AG09309 (cell line): ENCODE results near the gene SLC19A3.
A peak's percentile ranks its signal among the peaks of the same experiment; 100 is the strongest.
"Not testable (repeated sequence)": the region's sequence is repeated elsewhere in the genome, so short reads cannot be mapped to it uniquely, and the experiment has no call there.

Experiments
- DNase-seq: peaks from one replicate; pipeline ENCODE4 v3.0.0-alpha.2; 2010; ENCODE audit warnings: low read depth
- H3K4me3 ChIP-seq: 2 replicates; pipeline ENCODE4 v1.5.1; 2011; ENCODE audit warnings: mild to moderate bottlenecking, low read depth, low read length, moderate library complexity; ENCODE audit not compliant: control insufficient read depth
- TF ChIP-seq, protein P1 (sequence below): IDR thresholded peaks from 2 replicates; pipeline ENCODE4 v1.5.1; 2011; ENCODE audit warnings: mild to moderate bottlenecking, low read depth, low read length, inconsistent platforms; ENCODE audit not compliant: insufficient read depth, control insufficient read depth; ENCODE audit errors: missing control alignments

SLC19A3 gene

DNA sequence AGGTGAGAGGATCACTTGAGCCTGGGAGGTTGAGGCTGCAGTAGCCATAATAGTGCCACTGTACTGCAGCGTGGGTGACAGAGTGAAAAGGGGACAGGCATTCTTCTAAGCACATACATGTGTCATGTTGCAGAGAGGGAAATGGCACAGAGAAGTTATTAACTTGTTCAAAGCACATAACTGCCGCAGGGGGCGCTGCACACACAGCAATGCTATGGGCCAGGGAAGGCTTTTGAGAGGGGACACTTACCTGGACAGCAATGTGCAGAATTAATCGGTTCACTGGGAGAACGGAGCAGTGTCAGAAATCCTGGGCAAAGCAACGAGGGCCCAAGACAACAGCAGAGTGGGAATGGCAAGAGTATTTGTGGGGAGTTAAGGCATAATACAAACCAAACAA, 30.3 kb upstream of the SLC19A3 start:
- TF ChIP-seq, protein P1, sequence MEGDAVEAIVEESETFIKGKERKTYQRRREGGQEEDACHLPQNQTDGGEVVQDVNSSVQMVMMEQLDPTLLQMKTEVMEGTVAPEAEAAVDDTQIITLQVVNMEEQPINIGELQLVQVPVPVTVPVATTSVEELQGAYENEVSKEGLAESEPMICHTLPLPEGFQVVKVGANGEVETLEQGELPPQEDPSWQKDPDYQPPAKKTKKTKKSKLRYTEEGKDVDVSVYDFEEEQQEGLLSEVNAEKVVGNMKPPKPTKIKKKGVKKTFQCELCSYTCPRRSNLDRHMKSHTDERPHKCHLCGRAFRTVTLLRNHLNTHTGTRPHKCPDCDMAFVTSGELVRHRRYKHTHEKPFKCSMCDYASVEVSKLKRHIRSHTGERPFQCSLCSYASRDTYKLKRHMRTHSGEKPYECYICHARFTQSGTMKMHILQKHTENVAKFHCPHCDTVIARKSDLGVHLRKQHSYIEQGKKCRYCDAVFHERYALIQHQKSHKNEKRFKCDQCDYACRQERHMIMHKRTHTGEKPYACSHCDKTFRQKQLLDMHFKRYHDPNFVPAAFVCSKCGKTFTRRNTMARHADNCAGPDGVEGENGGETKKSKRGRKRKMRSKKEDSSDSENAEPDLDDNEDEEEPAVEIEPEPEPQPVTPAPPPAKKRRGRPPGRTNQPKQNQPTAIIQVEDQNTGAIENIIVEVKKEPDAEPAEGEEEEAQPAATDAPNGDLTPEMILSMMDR, result peak; percentile 11
- H3K4me3 ChIP-seq, result no peak overlapping the region
- no peak for DNase-seq

DNA sequence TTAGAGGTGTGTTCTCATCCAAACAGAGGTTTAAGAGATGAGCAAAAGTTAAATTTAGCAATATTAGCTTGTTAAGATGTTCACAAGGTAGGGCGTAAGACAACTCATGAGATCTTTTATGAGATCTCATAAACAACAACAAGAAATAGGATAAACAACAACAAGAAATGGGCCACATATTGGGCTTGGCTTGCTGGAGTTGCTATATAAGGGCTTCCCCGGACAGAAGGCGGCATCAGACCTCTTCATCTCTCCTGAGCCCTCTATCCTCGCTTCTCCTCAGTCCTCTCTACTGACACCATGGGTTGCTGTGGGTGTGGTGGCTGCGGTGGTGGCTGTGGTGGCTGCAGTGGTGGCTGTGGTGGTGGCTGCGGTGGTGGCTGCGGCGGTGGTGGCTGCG, 27.8 kb upstream of the SLC19A3 start, which contains the start of gene SCYGR8:
TSS of gene SCYGR8 (plus strand) at position 301 of the 400 bp plus-strand sequence. CDS start at position 301, 0 bp downstream.
- no peak for DNase-seq
- TF ChIP-seq, protein P1, result no peak
- H3K4me3 ChIP-seq, result no peak within 1 kb of the TSS

DNA sequence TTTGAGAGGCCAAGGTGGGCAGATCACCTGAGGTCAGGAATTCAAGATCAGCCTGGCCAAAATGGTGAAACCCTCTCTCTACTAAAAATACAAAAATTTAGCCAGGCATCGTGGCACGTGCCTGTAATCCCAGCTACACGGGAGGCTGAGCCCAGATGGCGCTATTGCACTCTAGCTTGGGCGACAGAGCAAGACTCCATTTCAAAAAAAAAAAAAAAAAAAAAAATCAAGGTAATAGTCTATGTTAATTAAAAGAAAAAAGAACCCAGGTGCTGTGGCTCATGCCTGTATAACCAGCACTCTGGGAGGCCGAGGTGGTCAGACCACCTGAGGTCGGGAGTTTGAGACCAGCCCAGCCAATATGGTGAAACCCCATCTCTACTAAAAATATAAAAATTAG, 22.9 kb upstream of the SLC19A3 start:
- not testable (repeated sequence) for H3K4me3 ChIP-seq, DNase-seq

DNA sequence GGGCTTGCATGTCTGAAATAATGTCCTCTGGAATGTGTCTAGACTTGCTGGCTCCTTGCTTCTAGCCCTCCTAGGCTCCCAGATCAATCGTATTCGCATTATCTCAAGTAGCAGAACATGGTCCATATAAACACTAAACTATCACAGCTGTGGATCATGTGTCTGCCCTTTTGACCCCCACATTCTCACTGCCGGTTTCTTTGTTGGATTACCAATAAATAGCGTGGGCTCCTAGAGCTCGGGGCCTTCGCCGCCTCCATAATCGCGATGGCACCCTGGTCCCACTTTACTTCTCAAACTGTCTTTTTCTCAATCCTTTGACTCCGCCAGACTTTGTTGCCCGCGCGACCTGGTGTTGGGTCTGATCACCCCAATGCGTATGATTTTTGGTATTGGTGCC, 21.5 kb upstream of the SLC19A3 start:
- TF ChIP-seq, protein P1, result no peak
- H3K4me3 ChIP-seq, result no peak overlapping the region
- DNase-seq, result no peak

DNA sequence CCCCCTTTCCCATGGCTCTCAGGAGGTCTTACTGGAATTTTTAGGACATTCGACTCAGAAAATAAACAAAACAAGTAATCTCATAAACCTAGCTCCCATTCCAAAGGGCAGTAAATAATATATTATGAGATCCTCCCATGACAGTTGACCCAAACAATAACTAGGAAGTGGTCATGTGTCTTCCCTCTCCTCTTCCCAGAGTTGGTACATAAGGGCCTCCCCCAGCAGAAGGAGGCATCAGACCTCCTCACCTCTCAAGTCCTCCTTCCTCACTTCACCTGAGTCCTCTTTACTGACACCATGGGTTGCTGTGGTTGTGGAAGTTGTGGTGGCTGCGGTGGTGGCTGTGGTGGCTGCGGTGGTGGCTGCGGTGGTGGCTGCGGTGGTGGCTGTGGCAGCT, 10.2 kb upstream of the SLC19A3 start, which contains the start of gene SCYGR7:
TSS of gene SCYGR7 (plus strand) at position 301 of the 400 bp plus-strand sequence. CDS start at position 301, 0 bp downstream.
- TF ChIP-seq, protein P1, result no peak
- no peak for DNase-seq
- H3K4me3 ChIP-seq, result no peak within 1 kb of the TSS

DNA sequence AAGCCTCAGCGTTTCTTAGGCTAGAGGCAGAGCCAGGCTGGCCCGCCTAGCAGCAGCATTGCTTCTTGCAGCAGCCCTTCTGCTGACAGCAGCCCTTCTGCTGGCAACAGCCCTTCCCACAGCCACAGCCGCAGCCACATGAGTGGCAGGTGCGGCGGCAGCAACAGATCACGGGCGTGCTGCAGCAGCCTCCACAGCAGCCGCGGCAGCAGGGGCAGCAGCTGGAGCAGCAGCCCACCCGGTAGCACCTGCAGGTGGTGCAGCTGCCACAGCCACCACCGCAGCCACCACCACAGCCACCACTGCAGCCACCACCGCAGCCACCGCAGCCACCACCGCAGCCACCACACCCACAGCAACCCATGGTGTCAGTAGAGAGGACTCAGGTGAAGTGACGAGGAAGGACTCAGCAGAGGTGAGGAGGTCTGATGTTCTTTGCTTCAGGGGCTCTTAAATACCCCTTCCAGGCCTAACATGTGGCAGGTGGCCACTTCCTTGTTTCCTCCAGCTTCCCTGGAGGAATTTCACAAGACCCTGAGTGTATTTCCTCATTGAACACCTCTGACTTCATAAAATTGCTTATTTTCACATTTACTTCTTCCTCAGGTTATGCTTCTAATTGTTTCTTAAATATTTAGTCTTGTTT, 6.7 kb upstream of the SLC19A3 start, which contains the start of gene SCYGR6:
TSS of gene SCYGR6 (minus strand) at position 364 of the 646 bp plus-strand sequence. CDS start at position 364, 0 bp downstream.
- TF ChIP-seq, protein P1, result no peak
- no peak within 1 kb of the TSS for H3K4me3 ChIP-seq
- DNase-seq, result no peak

DNA sequence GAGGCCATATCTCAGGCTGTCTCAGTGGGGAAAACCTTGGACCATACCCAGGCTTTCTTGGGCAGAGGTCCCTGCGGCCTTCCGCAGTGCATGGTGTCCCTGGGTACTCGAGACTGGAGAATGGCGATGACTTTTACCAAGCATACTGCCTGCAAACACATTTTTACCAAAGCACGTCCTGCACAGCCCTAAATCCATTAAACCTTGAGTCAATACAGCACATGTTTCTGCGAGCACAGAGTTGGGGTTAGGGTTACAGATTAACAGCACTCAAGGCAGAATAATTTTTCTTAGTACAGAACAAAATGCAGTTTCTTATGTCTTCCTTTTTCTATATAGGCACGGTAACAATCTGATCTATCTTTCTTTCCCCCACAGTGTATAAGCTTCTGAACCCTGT, 5.0 kb upstream of the SLC19A3 start:
- DNase-seq, H3K4me3 ChIP-seq: not testable (repeated sequence)

DNA sequence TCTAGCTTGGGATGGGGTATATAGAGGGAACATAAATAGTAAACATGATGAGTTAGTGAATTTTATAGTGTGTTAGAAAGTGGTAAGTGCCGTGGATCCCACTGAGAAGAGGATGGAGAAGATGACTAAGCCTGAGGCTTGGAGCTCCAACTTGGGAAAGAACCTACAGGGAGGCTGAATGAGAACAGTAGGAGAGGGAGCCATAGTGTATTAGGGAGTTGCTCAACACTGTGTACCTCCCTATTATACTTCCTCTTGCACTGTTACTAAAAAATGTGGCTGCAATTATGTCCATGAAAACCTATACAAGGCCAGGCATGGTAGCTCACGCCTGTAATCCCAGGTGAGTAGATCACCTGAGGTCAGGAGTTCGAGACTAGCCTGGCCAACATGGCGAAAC, 2.9 kb upstream of the SLC19A3 start:
- no peak for DNase-seq
- no peak overlapping the region for H3K4me3 ChIP-seq
- TF ChIP-seq, protein P1, result no peak
